ENCODE measurements around the gene EIF3I. TPM values are rescaled to one million over a fixed set of nuclear protein-coding genes. Genes with fewer than 3 reads are reported as not detected.
A peak's percentile ranks its signal among the peaks of the same experiment; 100 is the strongest.

The EIF3I gene
- total RNA-seq, 1 experiment from 2014 or later = 294 TPM

GRCh38 chr1:32241001-32241763 is 19.0 kb downstream of the EIF3I start:
- POLR2A ChIA-PET = interaction anchor here (0.5 to 1.2 kb wide), 5 partner anchors 12 to 40 kb away, joined by 3 to 10 read pairs (median 5); no protein-coding TSS in a partner anchor
- H3K4me1 ChIP-seq (ENCODE audit: control insufficient read depth, insufficient read depth, low read length) = peaks cover 12% of the 10 kb centered on the region
- H3K36me3 ChIP-seq (ENCODE audit: control insufficient read depth, insufficient read depth, low read length) = no peaks in the 10 kb centered on the region
- peak overlapping the region; percentile 82 for H3K27ac ChIP-seq (ENCODE audit: low read length)
- ATAC-seq (peak; percentile 73), DNase-seq (ENCODE audit: low read depth, low spot score) (no peak)
- TF ChIP-seq TCF7L2 (IDR thresholded peaks at IDR 0.05; ENCODE audit: low read depth, low read length) (0 out of 2 replicates have a peak, but pooled peaks have one; percentile 37), POLR2AphosphoS5 (IDR thresholded peaks at IDR 0.05; ENCODE audit: low read depth, low read length) (no peak), REST (IDR thresholded peaks at IDR 0.05; ENCODE audit: insufficient read depth in 1 of 2, low read depth in 2 of 2, low read length in 1 of 2) (no peak), SIN3A (IDR thresholded peaks at IDR 0.05; ENCODE audit: borderline replicate concordance, insufficient read depth, low read depth, low read length) (no peak)
- TF ChIP-seq, protein P1, sequence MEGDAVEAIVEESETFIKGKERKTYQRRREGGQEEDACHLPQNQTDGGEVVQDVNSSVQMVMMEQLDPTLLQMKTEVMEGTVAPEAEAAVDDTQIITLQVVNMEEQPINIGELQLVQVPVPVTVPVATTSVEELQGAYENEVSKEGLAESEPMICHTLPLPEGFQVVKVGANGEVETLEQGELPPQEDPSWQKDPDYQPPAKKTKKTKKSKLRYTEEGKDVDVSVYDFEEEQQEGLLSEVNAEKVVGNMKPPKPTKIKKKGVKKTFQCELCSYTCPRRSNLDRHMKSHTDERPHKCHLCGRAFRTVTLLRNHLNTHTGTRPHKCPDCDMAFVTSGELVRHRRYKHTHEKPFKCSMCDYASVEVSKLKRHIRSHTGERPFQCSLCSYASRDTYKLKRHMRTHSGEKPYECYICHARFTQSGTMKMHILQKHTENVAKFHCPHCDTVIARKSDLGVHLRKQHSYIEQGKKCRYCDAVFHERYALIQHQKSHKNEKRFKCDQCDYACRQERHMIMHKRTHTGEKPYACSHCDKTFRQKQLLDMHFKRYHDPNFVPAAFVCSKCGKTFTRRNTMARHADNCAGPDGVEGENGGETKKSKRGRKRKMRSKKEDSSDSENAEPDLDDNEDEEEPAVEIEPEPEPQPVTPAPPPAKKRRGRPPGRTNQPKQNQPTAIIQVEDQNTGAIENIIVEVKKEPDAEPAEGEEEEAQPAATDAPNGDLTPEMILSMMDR (IDR thresholded peaks at IDR 0.05) = peak; percentile 12; the same call in 1 of the 2 replicates
- BruUV-seq (replicated peaks) = no TSS peak
- H3K27me3 ChIP-seq (ENCODE audit: control insufficient read depth, insufficient read depth, low read length) = no peaks in the 10 kb centered on the region
- in situ Hi-C loops (cut with HindIII; ENCODE audit: low pct_unique_long_range_greater_than_20kb, low sequenced_read_pairs) (no loop called here), intact Hi-C loops (cut with micrococcal nuclease; ENCODE audit: unreplicated experiment) (no loop called here)
- no peaks in the 10 kb centered on the region for H3K9me3 ChIP-seq (ENCODE audit: control insufficient read depth, insufficient read depth, low read depth, low read length)
- H3K4me3 ChIP-seq (ENCODE audit: low read depth in 2 of 2, low read length in 2 of 2) = peak overlapping the region; percentile 60 to 90
- CTCF ChIA-PET = interaction anchor here (0.6 to 1.9 kb wide), 5 partner anchors 16 to 75 kb away, joined by 3 to 18 read pairs (median 4); no protein-coding TSS in a partner anchor

GRCh38 chr1:32242341-32242851 is 20.2 kb downstream of the EIF3I start:
- intact Hi-C loops (cut with micrococcal nuclease; ENCODE audit: unreplicated experiment) = no loop called here
- DNase-seq (ENCODE audit: low read depth, low spot score) = no peak
- Histone ChIP-seq H3K4me3 (ENCODE audit: low read depth in 2 of 2, low read length in 2 of 2) (no peak overlapping the region), H3K27ac (ENCODE audit: low read length) (peak overlapping the region; percentile 57), H3K36me3 (ENCODE audit: control insufficient read depth, insufficient read depth, low read length) (no peaks in the 10 kb centered on the region), H3K9me3 (ENCODE audit: control insufficient read depth, insufficient read depth, low read depth, low read length) (no peaks in the 10 kb centered on the region), H3K27me3 (ENCODE audit: control insufficient read depth, insufficient read depth, low read length) (no peaks in the 10 kb centered on the region), H3K4me1 (ENCODE audit: control insufficient read depth, insufficient read depth, low read length) (peaks cover 12% of the 10 kb centered on the region)
- TF ChIP-seq POLR2AphosphoS5 (IDR thresholded peaks at IDR 0.05; ENCODE audit: low read depth, low read length) = peak; percentile 38; the same call in 1 of the 2 replicates
- no peak for TF ChIP-seq TCF7L2 (IDR thresholded peaks at IDR 0.05; ENCODE audit: low read depth, low read length)
- ChIA-PET POLR2A (interaction anchor here (0.6 kb wide), 1 partner anchor 16 kb away, joined by 6 read pairs; no protein-coding TSS in a partner anchor), CTCF (interaction anchor here (1.0 kb wide), 1 partner anchor 27 kb away, joined by 3 read pairs; no protein-coding TSS in a partner anchor)
- TSS peak; percentile 89 for BruUV-seq (replicated peaks)
- in situ Hi-C loops (cut with HindIII; ENCODE audit: low pct_unique_long_range_greater_than_20kb, low sequenced_read_pairs) = no loop called here
- peak; percentile 12 for ATAC-seq
